ENCODE data around the gene PSMD8.
"Not testable (repeated sequence)": the region's sequence is repeated elsewhere in the genome, so short reads cannot be mapped to it uniquely, and the experiment has no call there.

PSMD8 gene

DNA sequence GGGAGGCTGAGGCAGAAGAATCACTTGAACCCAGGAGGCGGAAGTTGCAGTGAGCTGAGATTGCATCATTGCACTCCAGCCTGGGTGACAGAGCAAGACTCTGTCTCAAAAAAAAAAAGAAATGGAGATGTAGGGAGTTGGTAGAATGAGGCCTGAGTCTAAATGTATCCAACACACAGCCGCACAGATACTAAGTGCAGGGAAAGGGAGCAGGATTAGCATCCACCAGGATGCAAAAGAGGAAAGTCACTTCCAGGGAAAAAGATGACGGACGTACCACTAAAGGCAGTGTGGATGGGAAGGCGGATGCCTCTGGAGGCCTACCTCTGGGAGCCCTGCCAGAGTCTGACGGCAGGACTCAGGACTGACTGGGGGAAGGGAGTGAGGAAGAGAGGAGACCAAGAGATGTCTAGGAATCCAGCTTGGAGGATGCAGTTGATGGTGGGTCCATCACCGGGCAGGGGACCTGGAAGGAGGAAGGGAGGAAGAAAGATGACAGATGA is 35.3 kb downstream of the PSMD8 start:
- no peak for DNase-seq

DNA sequence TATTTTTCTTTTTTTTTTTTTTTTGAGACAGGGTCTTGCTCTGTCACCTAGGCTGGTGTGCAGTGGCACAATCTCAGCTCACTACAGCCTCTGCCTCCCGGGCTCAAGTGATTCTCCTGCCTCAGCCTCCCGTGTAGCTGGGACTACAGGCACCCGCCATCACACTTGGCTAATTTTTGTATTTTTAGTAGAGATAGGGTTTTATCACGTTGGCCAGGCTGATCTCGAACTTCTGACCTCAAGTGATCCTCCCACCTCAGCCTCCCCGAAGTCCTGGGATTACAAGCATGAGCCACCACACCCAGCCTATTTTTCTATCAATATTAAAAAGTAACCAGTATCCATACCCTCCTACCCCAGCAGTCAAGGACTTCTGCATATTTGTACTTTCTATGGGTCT is 36.0 kb downstream of the PSMD8 start:
- DNase-seq, result not testable (repeated sequence)

DNA sequence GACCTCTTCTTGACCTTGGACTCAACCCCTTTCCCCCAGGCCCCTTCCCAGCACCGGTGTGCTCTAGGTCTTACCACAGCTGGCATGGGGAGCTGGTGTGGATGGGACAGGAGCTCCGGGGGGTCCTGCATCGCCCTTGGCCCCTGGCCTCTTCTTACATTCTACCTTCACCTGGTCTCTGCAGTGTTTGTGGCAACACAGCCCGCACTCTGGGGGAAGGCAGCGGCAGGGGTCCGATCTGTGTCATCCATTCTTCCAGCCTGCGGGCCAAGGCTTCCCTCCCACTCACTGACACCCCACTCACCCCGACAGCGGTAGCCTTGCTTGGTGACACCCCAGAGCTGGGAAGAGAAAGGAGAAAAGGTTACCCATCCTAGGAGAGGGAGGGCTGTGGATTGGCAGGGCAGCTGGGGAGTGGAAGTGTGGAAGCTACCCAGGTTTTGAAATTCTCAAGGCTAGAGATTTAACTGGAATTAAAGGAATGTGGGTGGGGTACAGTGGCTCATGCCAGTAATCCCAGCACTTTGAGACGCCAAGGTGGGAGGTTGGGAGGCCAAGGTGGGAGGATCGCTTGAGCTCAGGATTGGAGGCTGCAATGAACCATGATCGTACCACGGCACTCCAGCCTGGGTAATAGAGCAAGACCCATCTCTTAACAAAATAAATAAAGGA is 36.8 kb downstream of the PSMD8 start:
- no peak for DNase-seq

GRCh38 chr19:38411898-38412297 is 37.5 kb downstream of the PSMD8 start:
- DNase-seq, result not testable (repeated sequence)

DNA sequence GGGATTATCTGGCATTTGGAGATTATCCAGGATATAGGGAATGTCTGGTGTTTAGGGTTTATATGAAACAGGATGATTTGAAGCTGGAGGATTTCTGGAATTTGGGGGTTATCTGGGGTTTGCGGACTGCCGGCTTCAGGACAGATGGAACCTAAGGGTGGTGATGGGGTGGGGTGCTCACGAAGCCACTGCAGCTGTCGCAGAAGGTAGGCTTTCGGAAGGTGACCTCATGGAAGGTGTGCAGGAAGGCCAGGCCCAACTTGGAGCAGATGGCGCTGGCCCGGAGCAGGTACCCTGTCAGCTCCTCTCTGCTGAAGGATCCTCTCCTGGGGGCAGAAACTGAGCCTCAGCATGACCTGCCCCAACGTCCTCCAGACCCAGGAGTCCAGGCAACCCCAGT is 38.1 kb downstream of the PSMD8 start:
- DNase-seq, result no peak

- no peak for DNase-seq
Measured at GRCh38 chr19:38412961-38413360, 38.6 kb downstream of the PSMD8 start.

GRCh38 chr19:38413416-38413815 is 39.0 kb downstream of the PSMD8 start:
- no peak for DNase-seq

GRCh38 chr19:38417146-38417543 is 42.8 kb downstream of the PSMD8 start:
- DNase-seq, result no peak

GRCh38 chr19:38417544-38418506 is 43.5 kb downstream of the PSMD8 start:
- DNase-seq, result peak in 6 of 58 donors; percentile 4 to 64 (median 10)

DNA sequence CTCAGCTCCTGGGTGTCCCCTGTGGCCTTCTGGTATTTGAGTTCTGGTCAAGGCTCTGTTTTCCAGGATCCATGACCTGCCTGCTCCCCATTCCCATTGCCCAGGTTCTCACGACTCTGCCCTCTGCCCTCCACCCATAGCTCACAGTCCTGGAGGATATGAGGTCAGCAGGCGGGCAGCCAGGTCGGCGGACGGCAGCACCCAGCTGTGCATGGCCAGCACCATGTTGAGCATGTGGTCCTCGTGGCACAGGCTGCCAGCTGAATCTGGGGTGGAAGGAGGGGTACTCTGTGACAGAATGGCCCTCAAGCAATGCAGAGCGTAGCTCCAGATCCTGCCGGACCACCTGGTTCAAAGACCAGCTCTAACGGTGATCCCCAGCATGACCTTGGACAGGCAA is 46.6 kb downstream of the PSMD8 start:
- no peak for DNase-seq

- no peak for DNase-seq
Measured at GRCh38 chr19:38421856-38422255, 47.5 kb downstream of the PSMD8 start.

- no peak for DNase-seq
Measured at GRCh38 chr19:38422438-38422837, 48.1 kb downstream of the PSMD8 start.

DNA sequence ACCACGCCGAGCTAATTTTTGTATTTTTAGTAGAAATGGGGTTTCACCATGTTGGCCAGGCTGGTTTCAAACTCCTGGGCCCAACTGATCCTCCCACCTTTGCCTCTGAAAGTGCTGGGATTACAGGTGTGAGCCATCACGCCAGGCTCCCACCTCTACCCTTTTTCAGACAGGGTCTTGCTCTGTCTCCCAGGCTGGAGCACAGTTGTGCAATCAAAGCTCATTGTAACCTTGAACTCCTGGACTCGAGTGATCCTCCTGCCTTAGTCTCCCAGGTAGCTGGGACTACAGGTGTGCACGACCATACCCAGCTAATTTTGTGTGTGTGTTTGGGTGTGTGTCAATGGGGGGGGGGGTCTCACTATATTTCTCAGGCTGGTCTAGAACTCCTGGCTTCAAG is 49.9 kb downstream of the PSMD8 start:
- no peak for DNase-seq

GRCh38 chr19:38425222-38425809 is 50.9 kb downstream of the PSMD8 start:
- DNase-seq, result no peak

- DNase-seq, result peak in 11 of 58 donors; percentile 1 to 39 (median 8)
Measured at GRCh38 chr19:38425810-38426466, 51.6 kb downstream of the PSMD8 start, which contains the start of gene RASGRP4. Gene RASGRP4 (minus strand): TSS chr19:38426219. CDS start chr19:38426091, 128 bp downstream.

GRCh38 chr19:38427035-38427677 is 52.8 kb downstream of the PSMD8 start:
- not testable (repeated sequence) for DNase-seq

GRCh38 chr19:38429055-38429810 is 54.9 kb downstream of the PSMD8 start:
- DNase-seq, result no peak

DNA sequence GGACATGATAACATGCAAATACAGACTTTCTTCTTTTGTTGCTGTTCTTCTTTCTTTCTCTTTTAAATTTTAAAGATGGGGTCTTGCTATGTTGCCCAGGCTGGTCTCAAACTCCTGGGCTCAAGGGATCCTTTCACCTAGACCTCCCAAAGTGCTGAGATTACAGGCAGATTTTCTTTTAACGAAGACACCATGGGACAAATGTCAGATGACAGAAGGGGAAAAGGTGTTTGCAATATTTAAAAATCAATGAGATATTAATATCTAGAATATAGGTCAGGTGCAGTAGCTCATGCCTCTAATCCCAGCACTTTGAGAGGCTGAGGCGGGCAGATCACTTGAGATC is 55.4 kb downstream of the PSMD8 start:
- DNase-seq, result no peak

DNA sequence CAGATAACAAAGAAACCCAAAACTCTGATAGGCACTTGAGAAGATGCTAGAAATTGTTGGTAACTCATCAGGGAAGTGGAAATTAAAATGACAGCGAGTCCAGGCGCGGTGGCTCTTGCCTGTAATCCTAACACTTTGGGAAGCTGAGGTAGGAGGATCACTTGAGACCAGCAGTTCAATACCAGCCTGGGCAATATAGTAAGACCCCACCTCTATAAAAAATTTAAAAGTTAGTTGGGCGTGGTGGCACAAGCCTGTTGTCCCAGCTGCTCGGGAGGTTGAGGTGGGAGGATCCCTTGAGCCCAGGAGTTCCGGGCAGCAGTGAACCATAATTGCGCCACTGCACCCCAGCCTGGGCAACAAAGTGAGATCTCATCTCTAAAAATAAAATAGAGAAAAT is 56.6 kb downstream of the PSMD8 start:
- no peak for DNase-seq

GRCh38 chr19:38433268-38433733 is 58.9 kb downstream of the PSMD8 start, which contains the start of gene RYR1:
Gene RYR1 (plus strand): TSS chr19:38433691. CDS start chr19:38433830, 139 bp downstream.
- peak in 47 of 58 donors; percentile 0 to 65 (median 27) for DNase-seq

All from anterior cingulate cortex (tissue), 58 donors.